ENCODE data around the gene TMSB4X.
A peak's percentile ranks its signal among the peaks of the same experiment; 100 is the strongest.
"Not testable (repeated sequence)": the region's sequence is repeated elsewhere in the genome, so short reads cannot be mapped to it uniquely, and the experiment has no call there.

TMSB4X gene

DNA sequence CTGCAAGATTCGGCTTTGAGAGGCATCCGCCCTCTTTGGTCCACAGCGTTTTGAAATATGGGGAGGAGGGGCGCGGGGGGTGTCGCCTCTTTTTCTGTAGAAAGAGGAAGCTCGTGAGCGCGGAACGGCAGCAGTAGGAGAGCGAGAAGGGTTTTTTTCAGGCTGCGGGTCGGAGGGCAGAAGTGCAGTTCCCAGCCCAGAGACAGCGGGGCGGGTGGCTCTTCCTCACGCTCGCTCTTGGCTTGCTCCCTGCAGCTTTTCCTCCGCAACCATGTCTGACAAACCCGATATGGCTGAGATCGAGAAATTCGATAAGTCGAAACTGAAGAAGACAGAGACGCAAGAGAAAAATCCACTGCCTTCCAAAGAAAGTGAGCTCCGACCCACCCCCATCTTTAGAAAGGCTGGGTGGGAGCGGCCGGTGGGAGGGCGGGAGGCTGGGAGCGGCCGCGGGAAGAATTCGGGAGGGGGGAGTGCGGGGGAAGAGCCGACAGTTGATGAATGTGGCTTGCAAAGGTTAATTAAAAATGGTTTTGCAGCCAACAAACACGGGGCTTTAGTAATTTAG is 1.2 kb downstream of the TMSB4X start:
- DNase-seq: peak in 30 of 56 donors; percentile 4 to 64 (median 18)

DNA sequence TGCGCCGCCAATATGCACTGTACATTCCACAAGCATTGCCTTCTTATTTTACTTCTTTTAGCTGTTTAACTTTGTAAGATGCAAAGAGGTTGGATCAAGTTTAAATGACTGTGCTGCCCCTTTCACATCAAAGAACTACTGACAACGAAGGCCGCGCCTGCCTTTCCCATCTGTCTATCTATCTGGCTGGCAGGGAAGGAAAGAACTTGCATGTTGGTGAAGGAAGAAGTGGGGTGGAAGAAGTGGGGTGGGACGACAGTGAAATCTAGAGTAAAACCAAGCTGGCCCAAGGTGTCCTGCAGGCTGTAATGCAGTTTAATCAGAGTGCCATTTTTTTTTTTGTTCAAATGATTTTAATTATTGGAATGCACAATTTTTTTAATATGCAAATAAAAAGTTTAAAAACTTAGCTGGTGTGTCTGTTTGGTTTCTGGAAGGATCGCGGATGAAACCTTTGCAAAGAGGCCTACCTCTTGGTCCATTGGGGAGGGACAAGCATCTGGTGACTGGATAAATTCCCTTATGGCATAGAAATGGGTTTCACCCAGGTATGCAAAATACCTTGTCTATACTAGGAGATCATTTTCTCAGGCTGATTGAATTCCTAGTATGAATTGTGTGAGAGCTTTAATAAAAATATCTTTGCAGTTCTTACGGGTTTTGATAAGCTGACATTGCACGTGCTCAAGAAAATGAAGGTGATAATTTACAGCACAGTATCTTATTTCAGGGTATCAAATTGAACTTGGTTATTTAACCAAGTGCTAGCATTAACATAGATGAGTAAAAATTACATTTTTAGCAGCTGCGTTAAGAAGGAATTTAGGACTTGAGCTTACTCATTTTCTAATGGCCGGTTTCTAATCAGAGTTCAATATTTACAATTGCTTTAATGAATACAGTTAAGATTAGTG is 2.2 kb downstream of the TMSB4X start:
- DNase-seq: peak in 2 of 56 donors; percentile 3 to 39

DNA sequence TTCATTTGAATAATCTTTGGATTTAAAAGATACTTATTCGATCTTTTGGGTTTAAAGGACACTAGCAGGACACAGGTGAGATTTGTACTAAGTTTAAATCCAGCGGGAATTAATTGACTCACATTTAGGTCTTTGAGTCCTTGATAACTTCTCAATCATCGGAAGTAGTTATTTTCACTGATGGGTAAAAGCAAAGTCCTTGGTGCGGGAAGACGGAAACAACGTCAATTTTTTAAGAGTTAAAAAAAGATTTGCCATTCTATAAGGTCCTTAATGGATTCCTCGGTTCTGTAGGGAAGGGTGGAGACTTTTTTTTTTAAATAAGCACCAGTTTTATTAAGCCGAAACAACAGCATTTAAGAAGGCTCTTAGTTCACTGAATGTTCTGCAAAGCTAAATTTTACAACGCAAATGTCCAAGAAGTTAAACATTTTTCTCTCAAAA is 2.9 kb downstream of the TMSB4X start:
- DNase-seq: no peak

DNA sequence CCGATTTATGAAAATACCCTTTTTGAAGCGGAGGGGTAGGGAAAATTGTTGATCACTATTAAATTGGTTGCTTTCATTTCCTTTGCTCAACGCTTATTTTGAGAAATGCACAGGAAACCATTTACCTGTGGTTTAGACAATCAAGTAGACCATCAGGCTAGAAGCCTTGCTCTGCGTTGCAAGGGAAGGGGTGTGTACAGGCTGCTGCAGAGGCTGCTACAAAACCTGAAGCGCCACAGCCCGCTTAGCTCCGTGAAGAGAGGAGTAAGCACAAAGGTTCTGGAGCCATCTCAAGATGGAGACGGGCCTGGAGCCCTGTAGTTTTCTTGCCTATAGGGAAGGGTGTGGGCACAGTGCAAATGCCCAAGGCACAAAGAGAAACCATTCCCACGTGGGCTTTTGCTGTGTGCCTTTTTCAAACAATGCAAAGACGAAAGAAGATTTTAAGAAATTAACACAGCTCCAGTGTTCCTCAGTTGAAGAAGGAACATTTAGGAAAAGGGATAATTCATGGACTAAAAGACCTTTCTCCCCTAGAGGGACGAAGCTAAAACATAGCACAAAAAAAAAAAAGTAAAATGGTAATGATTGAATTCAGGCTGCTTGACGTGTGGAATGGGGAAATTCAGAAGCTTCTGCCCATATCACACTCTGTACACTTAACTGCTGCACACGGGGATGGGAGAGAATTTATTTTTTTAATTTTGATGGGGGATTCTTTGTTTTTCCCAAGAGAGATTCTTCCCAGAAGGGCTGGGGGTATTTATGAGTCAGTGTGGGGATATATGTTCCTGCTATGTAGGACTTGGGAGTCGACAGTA is 3.5 kb downstream of the TMSB4X start:
- DNase-seq: peak in 26 of 56 donors; percentile 0 to 52 (median 8)

DNA sequence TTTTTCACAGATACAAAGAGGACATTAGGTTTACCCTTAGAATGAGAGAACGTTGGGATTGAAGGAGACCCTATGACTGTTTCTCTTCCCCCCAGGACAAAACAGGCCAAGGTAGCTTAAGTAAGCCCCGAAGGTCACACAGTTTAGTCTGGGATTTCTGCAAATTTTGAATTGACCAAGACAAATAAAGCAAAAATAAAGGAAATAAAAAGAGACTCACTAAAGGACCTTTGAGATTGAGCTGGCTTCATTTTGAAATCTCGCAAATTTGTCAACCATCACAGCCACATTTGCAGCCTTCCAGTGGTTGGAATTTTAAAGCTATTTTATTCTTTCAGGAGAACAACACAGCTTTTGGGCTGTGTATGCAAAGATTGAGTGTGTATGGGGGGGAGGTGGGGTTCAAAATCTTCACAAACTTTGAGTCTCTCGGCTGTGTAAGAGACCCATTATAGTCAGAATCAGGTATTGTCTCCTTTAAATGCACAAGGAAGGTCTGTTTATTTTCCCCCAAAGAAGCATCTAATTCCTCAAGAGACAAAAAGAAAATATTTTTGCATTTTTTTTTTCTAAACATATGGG is 4.2 kb downstream of the TMSB4X start:
- DNase-seq: no peak

DNA sequence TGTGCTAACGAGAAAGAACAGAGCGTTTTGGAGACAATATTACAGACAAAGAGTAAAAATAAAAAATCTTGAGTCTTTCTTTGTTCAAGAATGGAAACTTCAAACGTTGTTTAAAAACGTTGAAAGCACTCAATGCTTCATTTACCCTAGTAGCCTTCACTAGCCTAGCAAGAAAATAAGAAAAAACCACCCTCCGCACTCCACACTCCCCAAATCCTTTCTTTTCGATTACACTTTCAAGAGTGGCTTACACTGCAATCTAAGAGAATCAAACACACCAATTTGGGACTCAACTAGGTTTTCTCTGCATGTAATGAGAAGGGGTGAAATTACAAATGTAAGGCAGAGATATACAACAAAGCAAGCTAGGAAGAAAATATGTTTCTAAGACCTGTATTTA is 4.7 kb downstream of the TMSB4X start:
- no peak for DNase-seq

DNA sequence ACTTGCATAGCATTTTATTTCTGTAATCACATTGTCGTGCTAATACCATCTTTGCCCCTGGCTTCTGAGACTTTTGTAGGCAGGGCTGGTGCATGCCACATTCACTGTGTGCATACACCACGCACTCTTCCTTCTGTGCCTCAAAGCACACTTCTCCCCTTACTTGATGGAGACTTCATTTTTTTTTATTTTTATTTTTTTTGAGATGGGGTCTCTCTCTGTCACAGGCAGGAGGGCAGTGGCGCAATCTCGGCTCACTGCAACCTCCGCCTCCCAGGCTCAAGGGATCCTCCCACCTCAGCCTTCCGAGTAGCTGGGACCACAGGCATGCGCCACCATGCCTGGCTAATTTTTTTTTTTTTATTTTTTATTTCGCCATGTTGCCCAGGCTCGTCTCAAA is 5.1 kb downstream of the TMSB4X start:
- not testable (repeated sequence) for DNase-seq

DNA sequence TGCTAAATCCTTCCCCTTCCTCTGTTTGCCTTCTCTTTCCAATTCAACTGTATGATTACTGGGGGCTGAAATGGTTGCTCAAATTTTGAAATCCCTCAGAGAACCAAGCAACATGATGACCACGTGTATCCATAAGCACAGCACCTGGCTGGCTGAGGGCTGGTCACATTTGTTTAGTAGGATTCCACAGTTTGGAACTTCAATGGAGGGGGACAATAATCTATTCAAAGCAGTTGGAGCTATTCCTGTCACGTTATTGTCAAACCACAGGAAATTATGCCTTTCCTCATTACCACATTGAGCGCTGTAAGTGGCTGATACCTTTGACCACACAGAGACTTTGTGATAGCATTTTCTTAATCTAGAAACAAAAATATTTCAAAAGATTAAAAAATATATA is 7.0 kb downstream of the TMSB4X start:
- DNase-seq: no peak

DNA sequence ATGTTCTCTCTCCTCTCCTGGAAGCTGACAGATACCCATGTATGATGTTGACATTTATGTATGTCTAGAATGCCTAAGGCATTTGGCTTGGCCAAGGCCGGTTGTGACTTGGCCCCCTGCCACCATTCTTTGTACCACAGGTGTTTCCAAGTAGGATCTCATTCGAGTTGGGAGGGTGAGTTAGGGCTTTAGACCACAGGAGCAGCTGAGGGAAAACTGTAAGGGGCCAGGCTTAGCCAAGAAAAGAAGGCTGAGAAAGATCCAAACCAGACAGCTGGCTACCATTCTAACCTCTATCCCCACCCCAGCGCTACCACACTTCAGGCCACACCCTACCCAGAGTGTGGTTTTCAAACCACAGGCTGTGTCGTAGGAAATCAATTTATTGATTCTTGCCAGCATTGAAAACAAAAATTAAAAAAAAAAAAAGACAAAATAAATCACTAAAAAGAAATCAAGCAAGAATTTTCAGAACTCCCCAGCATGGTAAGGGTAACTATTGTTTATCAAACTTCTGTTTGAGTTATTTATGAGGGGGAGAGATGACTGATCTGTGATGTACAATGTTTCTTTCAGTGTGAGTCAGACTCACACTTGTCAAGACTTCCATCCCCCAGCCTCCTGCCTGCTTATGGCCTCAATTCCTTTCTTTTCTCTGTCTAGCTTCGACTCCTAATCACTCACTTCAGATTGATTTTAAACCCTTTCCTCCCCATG is 9.9 kb downstream of the TMSB4X start:
- no peak for DNase-seq

DNA sequence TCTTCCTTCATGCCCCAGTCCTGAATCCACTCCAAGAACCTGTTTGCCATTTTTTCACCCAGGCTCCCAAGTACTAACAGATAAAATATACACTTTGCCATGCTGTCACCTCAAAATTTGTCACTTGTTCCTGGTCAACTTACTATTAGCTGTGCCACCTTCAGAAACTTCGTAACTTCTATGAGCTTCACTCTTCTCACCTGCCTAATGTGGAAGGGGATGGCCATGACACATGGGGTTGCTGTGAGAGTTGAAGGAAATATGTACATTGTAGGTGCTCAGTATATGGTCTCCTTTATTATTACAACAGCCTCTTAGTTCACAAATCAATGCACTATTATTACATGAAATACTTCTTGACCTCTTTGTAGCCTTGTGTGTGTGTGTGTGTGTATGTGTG is 10.4 kb downstream of the TMSB4X start:
- DNase-seq: no peak

DNA sequence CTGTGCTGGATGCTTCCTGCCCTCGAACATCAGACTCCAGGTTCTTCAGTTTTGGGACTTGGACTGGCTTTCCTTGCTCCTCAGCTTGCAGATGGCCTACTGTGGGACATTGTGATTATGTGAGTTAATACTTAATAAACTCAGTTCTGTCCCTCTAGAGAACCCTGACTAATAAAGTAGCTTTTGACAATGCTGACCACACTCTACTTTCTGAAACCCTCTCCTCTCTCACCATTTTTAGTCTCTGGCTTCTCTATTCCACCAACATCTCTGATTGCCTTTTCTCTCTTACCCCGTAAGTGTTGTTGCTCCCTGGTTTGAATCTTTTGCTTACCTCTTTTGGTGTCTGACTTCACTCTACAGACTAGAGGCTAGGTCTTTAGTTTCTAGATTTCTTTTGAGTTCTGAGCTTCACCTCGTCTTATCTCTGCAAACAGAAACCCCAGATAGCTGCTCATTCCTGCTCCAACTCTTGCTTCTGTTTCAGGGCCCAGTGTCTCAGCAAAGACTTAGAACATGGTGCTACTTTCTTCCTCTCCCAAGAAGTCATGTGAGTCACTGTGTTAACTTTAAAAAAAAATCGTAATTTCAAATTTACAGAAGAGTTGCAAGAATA is 11.4 kb downstream of the TMSB4X start:
- no peak for DNase-seq

DNA sequence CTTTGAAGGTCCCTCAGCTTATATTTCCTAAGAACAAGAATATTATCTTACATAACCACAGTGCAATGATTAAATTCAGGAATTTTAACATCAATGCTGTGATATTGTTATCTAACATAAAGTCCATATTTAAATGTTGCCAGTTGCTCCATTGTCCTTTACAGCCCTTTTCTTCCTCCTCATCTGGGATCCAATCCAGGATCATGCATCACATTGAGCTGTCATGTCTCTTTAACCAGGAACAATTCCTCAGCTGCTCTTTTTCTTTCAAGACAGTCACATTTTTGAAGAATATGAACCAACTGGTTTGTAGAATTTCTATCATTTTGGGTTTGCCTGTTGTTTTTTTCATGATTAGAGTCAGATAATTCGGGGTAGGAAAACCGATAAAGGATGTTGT is 12.0 kb downstream of the TMSB4X start:
- DNase-seq: no peak

DNA sequence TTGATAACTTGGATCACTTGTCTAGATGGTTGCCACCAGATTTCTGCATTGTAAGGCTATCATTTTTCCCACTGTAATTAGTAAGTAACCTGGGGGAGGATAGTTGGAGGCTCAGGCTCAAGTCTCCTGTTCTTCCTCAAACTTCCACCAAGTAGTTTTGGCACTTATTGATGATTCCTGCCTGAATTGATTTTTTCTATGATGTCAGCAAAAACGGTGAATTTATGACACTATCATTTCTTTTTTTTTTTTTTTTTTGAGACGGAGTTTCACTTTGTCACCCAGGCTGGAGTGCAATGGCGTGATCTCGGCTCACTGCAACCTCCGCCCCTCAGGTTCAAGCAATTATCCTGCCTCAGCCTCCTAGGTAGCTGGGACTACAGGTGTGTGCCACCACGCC is 12.4 kb downstream of the TMSB4X start:
- no peak for DNase-seq

DNA sequence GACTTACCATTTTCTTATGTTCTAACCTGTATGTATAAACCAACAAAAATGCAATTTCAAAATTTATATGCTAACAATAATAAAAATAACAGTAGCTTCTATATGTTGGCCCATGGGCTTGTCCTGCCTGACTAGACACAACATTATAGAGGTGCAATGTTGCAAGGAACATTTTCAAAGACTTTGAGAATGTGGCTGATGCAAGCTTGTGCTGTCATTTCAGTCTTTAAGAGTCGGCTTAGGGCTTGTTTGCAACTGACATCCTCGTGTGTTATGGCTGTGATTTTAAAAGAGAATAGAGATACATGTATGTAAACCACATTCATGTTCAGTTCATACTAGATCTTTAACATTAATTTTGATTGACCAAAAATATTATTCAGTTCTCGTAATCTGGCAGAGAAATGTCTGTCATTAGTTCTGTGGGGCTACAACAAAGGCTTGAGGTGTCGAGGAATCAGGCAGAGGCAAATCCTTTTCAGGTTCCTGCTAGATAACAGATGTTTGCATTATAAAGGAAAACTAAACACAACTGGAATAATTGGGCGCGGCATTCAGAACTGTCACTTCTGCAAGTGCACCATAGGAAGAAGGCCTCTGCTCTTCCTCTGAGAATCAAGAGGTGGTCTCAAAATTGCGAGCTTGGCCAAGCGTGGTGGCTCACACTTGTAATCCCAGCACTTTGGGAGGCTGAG is 13.1 kb downstream of the TMSB4X start:
- no peak for DNase-seq

DNA sequence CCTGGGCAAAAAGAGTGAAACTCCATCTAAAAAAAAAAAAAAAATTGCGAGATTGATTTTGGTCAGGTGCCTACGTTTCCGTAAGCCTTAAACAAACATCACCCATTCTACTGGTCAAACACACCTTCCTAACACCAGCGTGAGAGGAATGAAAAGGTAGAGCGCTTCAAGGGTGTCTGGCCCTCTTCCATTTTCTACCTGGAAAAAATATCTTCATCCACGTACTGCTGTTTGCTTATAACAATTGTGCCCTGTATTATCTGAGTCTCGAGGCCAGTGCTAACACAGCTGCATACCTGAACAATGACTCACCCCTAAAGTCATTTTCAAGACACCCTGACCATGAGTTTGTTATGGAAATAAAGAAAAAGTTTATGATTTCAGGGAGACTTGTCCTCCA is 13.9 kb downstream of the TMSB4X start:
- DNase-seq: no peak

DNA sequence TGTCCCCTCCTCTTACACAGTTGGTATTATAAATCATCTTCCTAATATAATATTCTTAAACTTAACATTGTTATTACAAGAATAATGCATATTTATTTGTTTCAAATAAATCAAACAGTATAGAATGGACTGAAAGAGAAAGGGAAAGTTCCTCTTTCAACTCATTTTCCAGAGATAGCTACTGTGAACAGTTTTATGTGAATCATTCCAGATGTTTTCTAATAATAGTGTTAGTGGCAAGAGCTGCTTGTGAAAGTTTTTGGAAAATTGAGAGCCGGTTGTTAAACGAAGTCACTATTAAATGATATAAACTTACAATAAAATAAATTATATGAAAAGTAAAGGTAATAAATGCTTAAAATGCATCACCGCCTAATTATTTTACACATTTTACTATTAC is 14.6 kb downstream of the TMSB4X start:
- no peak for DNase-seq

DNA sequence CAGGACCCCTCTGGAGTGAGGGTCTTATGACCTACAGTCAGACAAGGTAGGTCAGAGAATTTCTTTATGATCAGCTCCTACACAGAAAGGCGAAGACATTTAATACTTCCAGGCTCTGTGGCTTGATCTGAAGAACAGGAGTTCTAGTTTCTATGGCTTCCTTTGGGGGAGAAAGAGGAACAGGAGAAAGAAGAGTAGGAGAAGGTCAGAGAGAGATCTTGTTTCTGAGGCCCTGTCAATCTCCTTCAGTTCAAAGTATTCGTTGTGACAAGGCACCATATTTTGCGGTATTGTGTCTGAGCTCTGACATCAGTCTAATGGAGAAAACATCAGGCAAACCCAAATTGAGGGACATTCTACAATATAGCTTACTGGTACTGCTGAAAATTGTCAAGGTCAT is 16.7 kb downstream of the TMSB4X start:
- DNase-seq: no peak

DNA sequence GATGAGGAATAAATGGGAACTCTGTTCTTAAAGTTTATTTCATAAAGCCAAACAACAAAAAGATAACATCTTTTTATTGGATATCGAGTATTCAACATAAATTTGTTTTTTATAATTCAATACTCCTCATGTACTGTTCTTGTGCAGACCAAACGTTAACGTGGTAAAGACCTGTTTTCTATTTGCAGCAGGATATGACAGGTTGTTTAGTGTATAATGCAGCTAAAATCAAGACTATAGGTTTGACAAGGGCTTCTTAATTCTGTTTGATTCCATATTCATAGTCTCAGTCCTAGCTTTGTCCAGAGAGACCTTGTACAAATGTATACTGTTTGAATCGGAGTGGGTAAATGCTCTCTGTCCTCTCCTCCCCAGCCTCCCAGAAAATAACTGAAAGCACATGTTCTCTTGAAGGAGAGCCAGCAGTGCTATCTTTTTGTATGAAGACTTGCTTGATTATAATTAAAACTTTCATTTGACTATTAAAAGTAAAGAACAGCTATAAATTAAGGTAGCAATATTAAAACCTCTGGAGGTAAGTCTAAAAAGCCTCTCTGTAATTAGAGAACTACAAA is 17.7 kb downstream of the TMSB4X start:
- DNase-seq: no peak

DNA sequence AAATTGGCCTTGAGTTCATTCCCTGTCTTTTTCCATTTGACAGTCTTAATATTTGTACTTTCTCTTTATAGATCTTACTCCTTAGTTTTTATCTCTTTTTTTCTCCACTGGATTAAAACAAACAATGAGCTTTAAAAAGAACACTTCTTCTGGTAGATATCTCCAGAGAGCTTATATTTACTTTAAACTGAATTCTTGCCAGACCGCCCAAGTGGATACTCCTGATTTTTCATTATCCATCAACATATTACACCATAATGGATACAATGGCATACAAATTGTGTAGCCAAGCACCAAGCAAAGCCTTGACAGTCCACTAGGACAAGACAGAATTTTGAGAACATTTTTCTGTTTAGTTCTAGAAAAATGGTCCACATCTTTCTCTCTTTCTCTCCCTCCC is 18.9 kb downstream of the TMSB4X start:
- DNase-seq: no peak

DNA sequence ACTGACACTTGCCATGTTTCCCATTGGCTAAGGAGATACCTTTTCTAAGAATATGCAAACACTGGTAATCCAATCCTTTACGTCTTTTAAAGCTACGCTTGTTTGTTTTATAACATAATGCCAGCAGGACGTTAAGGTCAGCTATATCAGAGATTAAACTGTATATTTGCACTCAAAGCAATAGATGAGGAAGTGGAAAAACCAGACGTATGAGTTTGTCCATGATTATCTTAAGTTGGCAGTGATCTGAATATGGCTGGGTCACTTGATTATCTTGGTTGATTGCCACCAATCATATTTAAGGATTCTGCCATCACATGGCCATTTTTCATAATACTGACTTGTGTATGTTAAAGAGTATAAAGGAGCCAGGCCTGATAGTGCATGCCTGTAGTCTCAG is 19.4 kb downstream of the TMSB4X start:
- DNase-seq: no peak
